Neutrophil (primary cell): ENCODE results near the gene DACH2.

Experiments used
- H3K27ac ChIP-seq: fragments of 200-600 bp; sonication (generic); 2 replicates; pipeline ENCODE4 v1.5.1; 2016; ENCODE audit warnings: mild to moderate bottlenecking, moderate library complexity
- H3K27me3 ChIP-seq: fragments of 200-600 bp; sonication (generic); 2 replicates; pipeline ENCODE4 v1.6.0; 2016; ENCODE audit warnings: mild to moderate bottlenecking
- H3K36me3 ChIP-seq: fragments of 200-600 bp; sonication (generic); 2 replicates; pipeline ENCODE4 v1.5.1; 2017
- H3K4me1 ChIP-seq, 2 experiments: fragments of 200-600 bp in 1 of 2; sonication (generic) in 1 of 2; 1 replicate in 1 of 2; 2 replicates in 1 of 2; pipeline versions ENCODE4 v1.5.1 to v1.6.1; 2013 to 2016; ENCODE audit warnings: low read depth in 1 of 2, low read length in 1 of 2, mild to moderate bottlenecking in 1 of 2, moderate library complexity in 1 of 2; ENCODE audit not compliant: control insufficient read depth in 1 of 2, insufficient read depth in 1 of 2
- H3K4me3 ChIP-seq, 2 experiments: fragments of 200-600 bp in 1 of 2; sonication (generic) in 1 of 2; 1 replicate in 1 of 2; 2 replicates in 1 of 2; pipeline ENCODE4 v1.5.1; 2013 to 2016; ENCODE audit warnings: low read depth in 1 of 2, low read length in 1 of 2, mild to moderate bottlenecking in 1 of 2, moderate library complexity in 1 of 2
- H3K9me3 ChIP-seq: fragments of 200-600 bp; sonication (generic); 2 replicates; pipeline ENCODE4 v1.5.1; 2016
- CTCF ChIP-seq: fragments of 200-600 bp; sonication (generic); IDR thresholded peaks from 2 replicates; pipeline ENCODE4 v1.5.1; 2016; ENCODE audit warnings: antibody characterized with exemption

Gene DACH2

GRCh38 chrX:86724277-86724676 lies 576.0 kb downstream of the DACH2 start:
- Histone ChIP-seq H3K4me3 (no peak overlapping the region), H3K9me3 (no peaks in the 10 kb centered on the region), H3K36me3 (no peaks in the 10 kb centered on the region), H3K27ac (no peak overlapping the region), H3K27me3 (no peaks in the 10 kb centered on the region), H3K4me1 (no peaks in the 10 kb centered on the region)
- no peak for TF ChIP-seq CTCF

- H3K4me1 ChIP-seq, result no peaks in the 10 kb centered on the region
- TF ChIP-seq CTCF, result no peak
These were observed 598.8 kb downstream of the DACH2 start for GRCh38 chrX:86747091-86747490.

GRCh38 chrX:86805241-86805640 lies 657.0 kb downstream of the DACH2 start:
- Histone ChIP-seq H3K9me3 (no peaks in the 10 kb centered on the region), H3K27ac (no peak overlapping the region), H3K4me3 (no peak overlapping the region), H3K27me3 (no peaks in the 10 kb centered on the region), H3K4me1 (no peaks in the 10 kb centered on the region), H3K36me3 (no peaks in the 10 kb centered on the region)
- no peak for TF ChIP-seq CTCF

More at GRCh38 chrX:86747091-86747490, 598.8 kb downstream of the DACH2 start:
- no peaks in the 10 kb centered on the region for H3K9me3 ChIP-seq
- no peak overlapping the region for H3K4me3 ChIP-seq
- H3K27ac ChIP-seq, result no peak overlapping the region
- H3K36me3 ChIP-seq, result no peaks in the 10 kb centered on the region
- H3K27me3 ChIP-seq, result no peaks in the 10 kb centered on the region

- no peaks in the 10 kb centered on the region for H3K4me1 ChIP-seq
- H3K27me3 ChIP-seq, result no peaks in the 10 kb centered on the region
- no peak overlapping the region for H3K4me3 ChIP-seq
- TF ChIP-seq CTCF, result no peak
- H3K9me3 ChIP-seq, result no peaks in the 10 kb centered on the region
- no peak overlapping the region for H3K27ac ChIP-seq
- no peaks in the 10 kb centered on the region for H3K36me3 ChIP-seq
These were observed 658.5 kb downstream of the DACH2 start for GRCh38 chrX:86806786-86807185.

- H3K9me3 ChIP-seq, result no peaks in the 10 kb centered on the region
- no peak for TF ChIP-seq CTCF
- no peak overlapping the region for H3K4me3 ChIP-seq
- H3K36me3 ChIP-seq, result no peaks in the 10 kb centered on the region
- no peaks in the 10 kb centered on the region for H3K4me1 ChIP-seq
- H3K27me3 ChIP-seq, result no peaks in the 10 kb centered on the region
- no peak overlapping the region for H3K27ac ChIP-seq
These were observed 661.4 kb downstream of the DACH2 start for GRCh38 chrX:86809651-86810050.

- Histone ChIP-seq H3K36me3 (no peaks in the 10 kb centered on the region), H3K27me3 (no peaks in the 10 kb centered on the region), H3K27ac (no peak overlapping the region), H3K4me1 (no peaks in the 10 kb centered on the region), H3K9me3 (no peaks in the 10 kb centered on the region), H3K4me3 (no peak overlapping the region)
- TF ChIP-seq CTCF, result no peak
These were observed 681.5 kb downstream of the DACH2 start for GRCh38 chrX:86829786-86830185.
